ENCODE data around the gene TRABD. TPM values are rescaled to one million over a fixed set of nuclear protein-coding genes. Genes with fewer than 3 reads are reported as not detected.

Gene TRABD
- polyA plus RNA-seq, 1 donor from 2014 or later: 31.8 TPM

DNA sequence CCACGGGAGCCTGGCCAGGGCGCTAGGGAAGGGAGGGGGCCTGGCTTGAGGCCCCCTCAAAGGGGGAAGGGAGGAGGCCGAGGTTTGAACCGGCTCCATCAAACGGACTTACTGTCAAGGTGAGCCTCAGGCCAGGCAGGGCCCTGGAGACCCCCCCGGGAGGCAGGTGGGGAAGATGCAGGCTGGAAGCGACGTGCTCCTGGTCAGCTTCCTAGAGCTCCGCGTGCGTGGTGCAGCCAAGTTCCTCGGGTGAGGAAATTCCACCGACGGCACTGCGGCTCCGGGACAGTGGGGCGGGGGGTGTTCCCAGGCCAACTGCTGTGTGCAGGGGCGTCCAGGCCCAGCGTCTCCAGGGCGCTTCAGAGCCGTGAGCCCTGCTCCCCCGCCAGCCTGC, 7.2 kb upstream of the TRABD start:
- Histone ChIP-seq H3K79me2 (replicated peaks; ENCODE audit: insufficient read depth, low read length) (no peaks in the 10 kb centered on the region), H4K20me1 (ENCODE audit: insufficient read depth) (no peaks in the 10 kb centered on the region), H3F3A (ENCODE audit: insufficient read depth, low read length, poor library complexity, severe bottlenecking) (no peaks in the 10 kb centered on the region), H3K27me3 (ENCODE audit: insufficient read depth, low read depth, low read length) (no peaks in the 10 kb centered on the region), H3K36me3 (ENCODE audit: insufficient read depth, low read length) (no peaks in the 10 kb centered on the region), H3K9me3 (ENCODE audit: low read length) (no peaks in the 10 kb centered on the region), H3K4me3 (ENCODE audit: low read length) (no peak overlapping the region), H3K4me2 (ENCODE audit: low read length) (no peak overlapping the region), H2AFZ (ENCODE audit: low read depth, low read length) (no peak overlapping the region), H3K9me2 (ENCODE audit: insufficient read depth, low read length) (no peaks in the 10 kb centered on the region), H3K27ac (ENCODE audit: low read length) (no peak overlapping the region), H3K9ac (ENCODE audit: low read length) (no peak overlapping the region)
- TF ChIP-seq, protein P1, sequence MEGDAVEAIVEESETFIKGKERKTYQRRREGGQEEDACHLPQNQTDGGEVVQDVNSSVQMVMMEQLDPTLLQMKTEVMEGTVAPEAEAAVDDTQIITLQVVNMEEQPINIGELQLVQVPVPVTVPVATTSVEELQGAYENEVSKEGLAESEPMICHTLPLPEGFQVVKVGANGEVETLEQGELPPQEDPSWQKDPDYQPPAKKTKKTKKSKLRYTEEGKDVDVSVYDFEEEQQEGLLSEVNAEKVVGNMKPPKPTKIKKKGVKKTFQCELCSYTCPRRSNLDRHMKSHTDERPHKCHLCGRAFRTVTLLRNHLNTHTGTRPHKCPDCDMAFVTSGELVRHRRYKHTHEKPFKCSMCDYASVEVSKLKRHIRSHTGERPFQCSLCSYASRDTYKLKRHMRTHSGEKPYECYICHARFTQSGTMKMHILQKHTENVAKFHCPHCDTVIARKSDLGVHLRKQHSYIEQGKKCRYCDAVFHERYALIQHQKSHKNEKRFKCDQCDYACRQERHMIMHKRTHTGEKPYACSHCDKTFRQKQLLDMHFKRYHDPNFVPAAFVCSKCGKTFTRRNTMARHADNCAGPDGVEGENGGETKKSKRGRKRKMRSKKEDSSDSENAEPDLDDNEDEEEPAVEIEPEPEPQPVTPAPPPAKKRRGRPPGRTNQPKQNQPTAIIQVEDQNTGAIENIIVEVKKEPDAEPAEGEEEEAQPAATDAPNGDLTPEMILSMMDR (IDR thresholded peaks at IDR 0.05; ENCODE audit: poor library complexity, severe bottlenecking): no peak
- TF ChIP-seq EZH2 (IDR thresholded peaks at IDR 0.05; ENCODE audit: borderline replicate concordance, insufficient read depth, low read length, poor library complexity, severe bottlenecking) (no peak), MXI1 (conservative IDR thresholded peaks at IDR 0.05; ENCODE audit: poor library complexity, severe bottlenecking) (no peak), EP300 (conservative IDR thresholded peaks at IDR 0.05; ENCODE audit: poor library complexity, severe bottlenecking) (no peak)

DNA sequence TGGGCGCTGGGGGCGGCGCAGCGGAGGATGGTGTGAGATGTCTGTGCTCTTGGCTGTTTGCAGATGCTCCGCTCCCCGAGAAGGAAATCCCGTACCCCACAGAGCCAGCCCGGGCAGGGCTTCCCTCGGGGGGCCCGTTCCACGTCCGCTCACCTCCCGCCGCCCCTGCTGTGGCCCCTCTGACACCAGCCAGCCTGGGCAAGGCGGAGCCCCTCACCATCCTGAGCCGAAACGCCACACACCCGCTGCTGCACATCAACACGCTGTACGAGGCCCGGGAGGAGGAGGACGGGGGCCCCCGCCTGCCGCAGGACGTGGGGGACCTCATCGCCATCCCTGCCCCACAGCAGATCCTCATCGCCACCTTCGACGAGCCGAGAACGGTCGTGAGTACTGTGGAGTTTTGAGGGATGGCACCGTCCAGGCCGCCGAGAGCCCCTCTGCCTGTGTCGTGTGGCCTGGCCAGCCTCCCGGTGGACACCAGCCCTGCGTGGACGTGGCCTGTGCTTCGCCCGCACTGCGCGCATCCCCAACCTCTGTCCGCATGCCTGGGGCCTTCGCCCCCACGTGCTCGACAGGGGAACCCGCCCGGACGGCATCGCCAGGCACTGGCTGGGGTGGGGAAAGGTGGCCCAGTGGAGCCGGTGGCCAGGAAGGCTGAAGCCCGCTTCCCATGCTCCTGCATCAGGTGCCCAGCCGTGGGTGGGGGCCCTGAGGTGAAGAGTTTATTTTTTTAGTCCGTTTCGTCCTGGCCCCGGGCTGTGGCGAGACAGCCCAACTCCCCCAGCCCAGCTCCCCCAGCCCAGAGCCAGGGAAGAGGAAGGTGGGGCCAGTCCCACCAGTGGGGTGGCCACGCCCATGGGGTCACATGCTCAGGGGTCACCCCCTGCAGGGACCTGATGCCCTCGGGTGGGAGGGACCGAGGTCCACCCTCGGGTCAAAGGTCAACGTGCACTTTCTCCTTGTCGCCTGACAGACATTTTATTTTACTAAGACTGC, 6.5 kb upstream of the TRABD start:
- Histone ChIP-seq H3F3A (ENCODE audit: insufficient read depth, low read length, poor library complexity, severe bottlenecking) (no peaks in the 10 kb centered on the region), H3K9ac (ENCODE audit: low read length) (no peak overlapping the region), H2AFZ (ENCODE audit: low read depth, low read length) (no peak overlapping the region), H3K36me3 (ENCODE audit: insufficient read depth, low read length) (no peaks in the 10 kb centered on the region), H3K4me3 (ENCODE audit: low read length) (no peak overlapping the region), H4K20me1 (ENCODE audit: insufficient read depth) (no peaks in the 10 kb centered on the region), H3K79me2 (replicated peaks; ENCODE audit: insufficient read depth, low read length) (no peaks in the 10 kb centered on the region), H3K4me2 (ENCODE audit: low read length) (no peak overlapping the region), H3K27me3 (ENCODE audit: insufficient read depth, low read depth, low read length) (no peaks in the 10 kb centered on the region), H3K9me2 (ENCODE audit: insufficient read depth, low read length) (no peaks in the 10 kb centered on the region), H3K9me3 (ENCODE audit: low read length) (no peaks in the 10 kb centered on the region), H3K27ac (ENCODE audit: low read length) (no peak overlapping the region)
- TF ChIP-seq EP300 (conservative IDR thresholded peaks at IDR 0.05; ENCODE audit: poor library complexity, severe bottlenecking): no peak
- TF ChIP-seq SMC3 (conservative IDR thresholded peaks at IDR 0.05; ENCODE audit: poor library complexity): no peak
- TF ChIP-seq MXI1 (conservative IDR thresholded peaks at IDR 0.05; ENCODE audit: poor library complexity, severe bottlenecking): no peak
- no peak for TF ChIP-seq EZH2 (IDR thresholded peaks at IDR 0.05; ENCODE audit: borderline replicate concordance, insufficient read depth, low read length, poor library complexity, severe bottlenecking)
- TF ChIP-seq, protein P1 (IDR thresholded peaks at IDR 0.05; ENCODE audit: poor library complexity, severe bottlenecking): no peak
- TF ChIP-seq RAD21 (conservative IDR thresholded peaks at IDR 0.05): no peak
- TF ChIP-seq, protein P2, sequence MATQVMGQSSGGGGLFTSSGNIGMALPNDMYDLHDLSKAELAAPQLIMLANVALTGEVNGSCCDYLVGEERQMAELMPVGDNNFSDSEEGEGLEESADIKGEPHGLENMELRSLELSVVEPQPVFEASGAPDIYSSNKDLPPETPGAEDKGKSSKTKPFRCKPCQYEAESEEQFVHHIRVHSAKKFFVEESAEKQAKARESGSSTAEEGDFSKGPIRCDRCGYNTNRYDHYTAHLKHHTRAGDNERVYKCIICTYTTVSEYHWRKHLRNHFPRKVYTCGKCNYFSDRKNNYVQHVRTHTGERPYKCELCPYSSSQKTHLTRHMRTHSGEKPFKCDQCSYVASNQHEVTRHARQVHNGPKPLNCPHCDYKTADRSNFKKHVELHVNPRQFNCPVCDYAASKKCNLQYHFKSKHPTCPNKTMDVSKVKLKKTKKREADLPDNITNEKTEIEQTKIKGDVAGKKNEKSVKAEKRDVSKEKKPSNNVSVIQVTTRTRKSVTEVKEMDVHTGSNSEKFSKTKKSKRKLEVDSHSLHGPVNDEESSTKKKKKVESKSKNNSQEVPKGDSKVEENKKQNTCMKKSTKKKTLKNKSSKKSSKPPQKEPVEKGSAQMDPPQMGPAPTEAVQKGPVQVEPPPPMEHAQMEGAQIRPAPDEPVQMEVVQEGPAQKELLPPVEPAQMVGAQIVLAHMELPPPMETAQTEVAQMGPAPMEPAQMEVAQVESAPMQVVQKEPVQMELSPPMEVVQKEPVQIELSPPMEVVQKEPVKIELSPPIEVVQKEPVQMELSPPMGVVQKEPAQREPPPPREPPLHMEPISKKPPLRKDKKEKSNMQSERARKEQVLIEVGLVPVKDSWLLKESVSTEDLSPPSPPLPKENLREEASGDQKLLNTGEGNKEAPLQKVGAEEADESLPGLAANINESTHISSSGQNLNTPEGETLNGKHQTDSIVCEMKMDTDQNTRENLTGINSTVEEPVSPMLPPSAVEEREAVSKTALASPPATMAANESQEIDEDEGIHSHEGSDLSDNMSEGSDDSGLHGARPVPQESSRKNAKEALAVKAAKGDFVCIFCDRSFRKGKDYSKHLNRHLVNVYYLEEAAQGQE (IDR thresholded peaks at IDR 0.05; ENCODE audit: borderline replicate concordance): no peak

Measured in neural cell (in vitro differentiated cells).